HepG2 (cell line): ENCODE data around the gene HELZ2. TPM values are rescaled to one million over a fixed set of nuclear protein-coding genes. Genes with fewer than 3 reads are reported as not detected.

Experiments used
- EED ChIP-seq: sonication (generic); formaldehyde crosslinking; IDR thresholded peaks from 2 replicates; pipeline ENCODE4 v1.5.0; 2020; ENCODE audit warnings: mild to moderate bottlenecking, missing genetic modification reagents
- FOXJ3 ChIP-seq: sonication (generic); formaldehyde crosslinking; IDR thresholded peaks from 2 replicates; pipeline ENCODE4 v1.4.0; 2020; ENCODE audit warnings: missing genetic modification reagents, mild to moderate bottlenecking, borderline replicate concordance
- HES4 ChIP-seq: sonication (generic); formaldehyde crosslinking; IDR thresholded peaks from 2 replicates; pipeline ENCODE4 v1.9.0; 2021; ENCODE audit warnings: mild to moderate bottlenecking, missing genetic modification reagents, borderline replicate concordance
- HHEX ChIP-seq: IDR thresholded peaks from 2 replicates; pipeline ENCODE4 v1.6.1; 2016; ENCODE audit warnings: control low read depth
- MLLT10 ChIP-seq: sonication (generic); formaldehyde crosslinking; IDR thresholded peaks from 2 replicates; pipeline ENCODE4 v1.4.0; 2020; ENCODE audit warnings: missing genetic modification reagents
- NFKB2 ChIP-seq: sonication (generic); formaldehyde crosslinking; IDR thresholded peaks from 2 replicates; pipeline ENCODE4 v1.4.0; 2020; ENCODE audit warnings: missing genetic modification reagents, borderline replicate concordance
- NR2C2 ChIP-seq: sonication (generic); formaldehyde crosslinking; IDR thresholded peaks from 2 replicates; pipeline ENCODE4 v1.4.0; 2020; ENCODE audit warnings: missing genetic modification reagents, mild to moderate bottlenecking, moderate library complexity, borderline replicate concordance
- PATZ1 ChIP-seq: sonication (generic); formaldehyde crosslinking; IDR thresholded peaks from 2 replicates; pipeline ENCODE4 v1.4.0; 2020; ENCODE audit warnings: missing genetic modification reagents
- PITX1 ChIP-seq: sonication (generic); formaldehyde crosslinking; IDR thresholded peaks from 2 replicates; pipeline ENCODE4 v1.5.1; 2020; ENCODE audit warnings: mild to moderate bottlenecking, missing genetic modification reagents
- PPARG ChIP-seq: conservative IDR thresholded peaks from 2 replicates; pipeline ENCODE4 v1.6.1; 2016; ENCODE audit warnings: missing biosample characterization, missing genetic modification reagents
- PREB ChIP-seq: sonication (generic); formaldehyde crosslinking; IDR thresholded peaks from 2 replicates; pipeline ENCODE4 v1.4.0; 2020; ENCODE audit warnings: missing genetic modification reagents
- SKIL ChIP-seq: sonication (generic); formaldehyde crosslinking; IDR thresholded peaks from 2 replicates; pipeline ENCODE4 v1.8.0; 2022; ENCODE audit warnings: missing genetic modification reagents, mild to moderate bottlenecking, moderate library complexity, borderline replicate concordance
- SP4 ChIP-seq: sonication (generic); formaldehyde crosslinking; IDR thresholded peaks from 2 replicates; pipeline ENCODE4 v1.8.1; 2023; ENCODE audit warnings: mild to moderate bottlenecking, missing genetic modification reagents
- SP5 ChIP-seq: IDR thresholded peaks from 2 replicates; pipeline ENCODE4 v1.6.1; 2016; ENCODE audit warnings: low read depth, borderline replicate concordance
- UBTF ChIP-seq: sonication (generic); formaldehyde crosslinking; IDR thresholded peaks from 2 replicates; pipeline ENCODE4 v1.4.0; 2020; ENCODE audit warnings: mild to moderate bottlenecking, missing genetic modification reagents
- ZNF282 ChIP-seq: fragments of 450-650 bp; IDR thresholded peaks from 2 replicates; pipeline ENCODE4 v1.6.1; 2018; ENCODE audit not compliant: partially characterized antibody
- polyA plus RNA-seq, 8 experiments: library from polyadenylated mRNA; depleted of rRNA in 3 of 8; stranded (reverse) in 7 of 8; unstranded in 1 of 8; fragments of >200 nt; fragmentation: Illumina TruSeq in 4 of 8; extraction: Trizol in 4 of 8; gene quantifications; 2 replicates each; pipeline versions ENCODE4 v1.2.1 to v1.2.3, GENCODE V29; 2011 to 2016; ENCODE audit warnings: low read depth in 4 of 8, missing spikeins in 1 of 8, mixed read lengths in 1 of 8; ENCODE audit not compliant: insufficient read depth in 1 of 8
- total RNA-seq, 5 experiments: library from RNA; depleted of rRNA; stranded (reverse); fragments of >200 nt; fragmentation: Illumina TruSeq; extraction: Trizol; gene quantifications; 2 replicates each; pipeline ENCODE4 v1.2.3, GENCODE V29; 2016; ENCODE audit warnings: low read depth in 1 of 5

HELZ2 gene
- total and polyA plus RNA-seq, 2 of the 13 experiments (the other 11 are each of a cell fraction or from before 2014, with no cell fraction given): 9.6 to 10.1 TPM

GRCh38 chr20:63534831-63535651, 39.0 kb downstream of the HELZ2 start (continued):
- TF ChIP-seq SKIL (CRISPR knock-in tag): no peak
- TF ChIP-seq UBTF (CRISPR knock-in tag): peak; percentile 20; the same call in 1 of the 2 replicates
- no peak for TF ChIP-seq PATZ1 (CRISPR knock-in tag)
- TF ChIP-seq HES4 (CRISPR knock-in tag): no peak
- TF ChIP-seq PPARG: no peak
- TF ChIP-seq SP5 (CRISPR knock-in tag): peak; percentile 17; the same call in 1 of the 2 replicates
- no peak for TF ChIP-seq FOXJ3 (CRISPR knock-in tag)
- no peak for TF ChIP-seq MLLT10
- no peak for TF ChIP-seq PREB (CRISPR knock-in tag)
- TF ChIP-seq EED: no peak
- no peak for TF ChIP-seq NR2C2 (CRISPR knock-in tag)
- TF ChIP-seq ZNF282: no peak
- no peak for TF ChIP-seq HHEX
- 0 out of 2 replicates have a peak, but pooled peaks have one; percentile 16 for TF ChIP-seq SP4
- TF ChIP-seq NFKB2 (CRISPR knock-in tag): no peak; the same call in 1 of the 2 replicates
- no peak for TF ChIP-seq PITX1
